NCI-H2029 treated with DMSO at 0.1 percent for 48 hours (cell line): ENCODE measurements around the gene TMEM185A.
"Not testable (repeated sequence)": the region's sequence is repeated elsewhere in the genome, so short reads cannot be mapped to it uniquely, and the experiment has no call there.

ENCODE experiments used
- DNase-seq: peaks from one replicate; lab custom pipeline; 2025; lab: John Stamatoyannopoulos, UW

The TMEM185A gene

DNA sequence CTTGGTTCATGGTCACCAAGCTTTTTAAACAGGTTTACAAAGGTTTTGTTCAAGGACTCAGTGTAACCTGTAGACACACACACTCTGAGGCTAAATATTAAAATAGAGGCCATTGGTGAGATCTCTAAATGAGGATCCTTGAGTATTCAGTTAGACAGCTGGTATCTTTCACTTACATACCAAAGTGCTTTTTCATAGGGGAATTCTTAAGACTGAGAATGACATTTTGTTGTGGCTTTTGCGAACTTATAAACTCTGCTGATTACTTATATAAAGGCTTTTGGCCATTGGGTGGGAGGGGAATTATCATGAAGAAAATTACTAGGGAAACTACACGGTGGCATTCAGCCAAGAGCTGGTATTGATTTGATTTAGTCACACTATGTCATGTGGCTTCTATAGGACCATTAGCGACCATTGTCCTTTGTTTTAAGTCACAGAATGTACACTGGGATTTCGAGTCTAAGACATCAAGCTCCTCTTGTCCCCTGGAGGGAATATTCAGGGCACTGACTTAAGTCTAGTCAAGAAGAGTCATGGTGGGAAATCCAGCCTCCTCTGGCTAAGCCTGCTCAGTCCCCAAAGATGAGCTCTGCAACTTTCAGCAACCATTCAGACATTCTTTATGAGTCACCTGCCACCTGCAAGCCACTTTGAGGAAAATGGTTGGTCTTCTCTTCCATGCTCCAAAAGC is 80.2 kb downstream of the TMEM185A start:
- DNase-seq: not testable (repeated sequence)

DNA sequence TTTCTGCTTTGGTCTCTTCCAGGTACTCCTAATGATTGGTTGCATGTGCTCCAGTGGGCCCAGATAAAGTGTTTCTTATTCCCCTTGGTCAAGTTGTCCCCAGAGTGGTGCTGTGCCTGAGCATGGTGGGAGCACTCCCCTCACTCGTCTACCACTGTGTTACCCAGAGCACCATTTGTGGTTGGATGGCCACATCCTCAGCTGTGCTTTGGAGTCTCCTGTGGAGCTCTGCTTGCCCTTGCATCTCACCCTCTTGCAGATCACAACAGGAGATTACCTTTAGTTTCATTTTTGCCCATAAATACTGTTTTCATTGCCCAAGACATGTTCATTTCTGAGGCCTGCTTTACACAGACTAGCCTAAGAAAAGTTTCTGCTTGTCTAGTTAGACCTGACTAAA is 81.1 kb downstream of the TMEM185A start:
- not testable (repeated sequence) for DNase-seq

DNA sequence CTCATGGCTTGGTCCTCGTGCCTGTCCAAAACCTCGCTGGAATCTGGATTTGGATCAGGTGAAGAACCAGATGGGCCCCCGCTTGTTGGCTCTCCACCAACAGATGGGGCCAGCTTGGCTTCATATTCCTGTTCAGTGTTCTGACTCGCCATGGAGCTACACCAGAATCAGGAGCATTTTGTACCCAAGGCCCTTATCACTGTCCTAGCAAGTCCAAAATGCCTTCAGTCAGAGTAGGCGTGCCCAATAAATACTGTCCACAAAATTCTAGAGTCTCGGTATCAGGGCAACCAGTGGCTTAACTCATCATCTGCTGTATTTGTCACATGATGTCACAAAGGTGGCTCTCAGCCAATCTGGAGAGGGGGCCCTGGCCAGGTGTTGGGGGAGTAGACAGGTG is 81.9 kb downstream of the TMEM185A start, which contains the start of gene HSFX3:
Gene HSFX3 (minus strand): TSS at position 224 of the 400 bp plus-strand sequence. CDS start 72 bp downstream, at position 152.
- not testable (repeated sequence) for DNase-seq

DNA sequence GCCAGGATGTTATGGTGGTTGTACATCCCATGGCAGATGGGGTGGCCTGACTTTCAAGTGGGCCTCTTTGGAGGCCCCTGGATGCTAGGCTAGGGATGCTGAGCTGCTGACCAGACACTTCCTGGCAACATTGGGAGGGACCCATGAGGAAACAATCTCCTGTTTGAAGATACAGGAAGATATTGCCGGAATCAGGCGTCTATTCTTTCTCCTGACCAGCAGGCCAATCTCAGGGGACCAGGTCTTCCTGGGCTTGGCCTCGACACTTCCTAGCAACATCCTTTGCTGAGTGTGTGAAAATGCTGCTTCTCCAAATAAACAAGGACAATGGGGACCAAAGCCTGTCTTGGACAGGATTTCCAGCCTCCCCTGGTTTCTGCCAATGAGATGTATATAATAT is 83.8 kb downstream of the TMEM185A start:
- DNase-seq: not testable (repeated sequence)

DNA sequence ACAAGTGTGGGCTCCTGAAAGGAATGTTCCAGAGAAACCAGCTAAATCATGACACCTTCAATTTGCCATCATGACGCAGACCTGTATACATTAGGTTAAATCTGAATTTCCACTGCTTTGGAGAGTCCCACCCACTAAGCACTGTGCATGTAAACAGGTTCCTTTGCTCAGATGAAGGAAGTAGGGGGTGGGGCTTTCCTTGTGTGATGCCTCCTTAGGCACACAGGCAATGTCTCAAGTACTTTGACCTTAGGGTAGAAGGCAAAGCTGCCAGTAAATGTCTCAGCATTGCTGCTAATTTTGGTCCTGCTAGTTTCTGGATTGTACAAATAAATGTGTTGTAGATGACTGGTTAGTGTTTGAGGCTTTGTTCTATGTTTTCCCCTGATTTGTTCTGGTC is 84.6 kb downstream of the TMEM185A start:
- DNase-seq: not testable (repeated sequence)
